Prostate gland (tissue), 2 donors: ENCODE data around the gene SMPD3.

Experiments used
- CTCF ChIP-seq, 4 experiments: fragments of 200-600 bp in 2 of 4; fragments of 450-650 bp in 2 of 4; sonication (generic) in 2 of 4; IDR thresholded peaks; 1 replicate in 3 of 4; 2 replicates in 1 of 4; pipeline ENCODE4 v1.5.1; 2016 to 2019; ENCODE audit warnings: antibody characterized with exemption in 4 of 4, mild to moderate bottlenecking in 2 of 4, moderate library complexity in 2 of 4
- POLR2A ChIP-seq: fragments of 450-650 bp; IDR thresholded peaks from one replicate; pipeline ENCODE4 v1.6.1; 2016; ENCODE audit warnings: antibody characterized with exemption, mild to moderate bottlenecking

GRCh38 chr16:68402748-68403040 lies 45.6 kb downstream of the SMPD3 start:
- TF ChIP-seq CTCF (IDR thresholded peaks at IDR 0.05) (no peak), POLR2A (no peak)
